Fibroblast of lung (primary cell): Measurements from ENCODE around the gene CDC42EP2. TPM values are rescaled to one million over a fixed set of nuclear protein-coding genes. Genes with fewer than 3 reads are reported as not detected.
A peak's percentile ranks its signal among the peaks of the same experiment; 100 is the strongest.

Experiments
- DNase-seq, 2 donors: peaks; one replicate each; pipeline versions ENCODE4 v3.0.0 to v3.0.0-alpha.2; 2010; ENCODE audit warnings: low read depth in 2 of 2
- H2AFZ ChIP-seq: 2 replicates; pipeline ENCODE4 v1.5.1; 2012; ENCODE audit warnings: low read length, control low read depth, inconsistent platforms
- H3K27ac ChIP-seq: 2 replicates; pipeline ENCODE4 v1.5.1; 2011; ENCODE audit warnings: low read length, control low read depth; ENCODE audit not compliant: insufficient read depth
- H3K27me3 ChIP-seq: 2 replicates; pipeline ENCODE4 v1.5.1; 2011; ENCODE audit warnings: mild to moderate bottlenecking, low read length; ENCODE audit not compliant: control insufficient read depth, insufficient read depth
- H3K36me3 ChIP-seq: 2 replicates; pipeline ENCODE4 v1.5.1; 2011; ENCODE audit warnings: low read length; ENCODE audit not compliant: control insufficient read depth, insufficient read depth
- H3K4me1 ChIP-seq: 2 replicates; pipeline ENCODE4 v1.5.1; 2011; ENCODE audit warnings: low read length; ENCODE audit not compliant: control insufficient read depth, insufficient read depth; ENCODE audit errors: extremely low read depth
- H3K4me2 ChIP-seq: 2 replicates; pipeline ENCODE4 v1.5.1; 2011; ENCODE audit warnings: low read length, control low read depth; ENCODE audit not compliant: insufficient read depth; ENCODE audit errors: extremely low read depth
- H3K4me3 ChIP-seq, 4 experiments: fragments of 200-600 bp in 1 of 4; sonication (generic) in 1 of 4; replicated peaks in 1 of 4; 2 replicates each; pipeline ENCODE4 v1.5.1; 2011 to 2016; ENCODE audit warnings: low read length in 4 of 4, low read depth in 3 of 4, mild to moderate bottlenecking in 3 of 4, control low read depth in 2 of 4, inconsistent platforms in 1 of 4, mixed read lengths in 1 of 4; ENCODE audit not compliant: insufficient read depth in 1 of 4; ENCODE audit errors: control extremely low read depth in 1 of 4
- H3K79me2 ChIP-seq: 2 replicates; pipeline ENCODE4 v1.5.1; 2012; ENCODE audit warnings: mild to moderate bottlenecking, low read length, inconsistent platforms; ENCODE audit not compliant: control insufficient read depth, insufficient read depth
- H3K9ac ChIP-seq: 2 replicates; pipeline ENCODE4 v1.5.1; 2011; ENCODE audit warnings: mild to moderate bottlenecking, low read length, control low read depth; ENCODE audit not compliant: insufficient read depth
- H3K9me3 ChIP-seq: 2 replicates; pipeline ENCODE4 v1.5.1; 2012; ENCODE audit warnings: low read depth, low read length; ENCODE audit not compliant: control insufficient read depth, insufficient read depth
- H4K20me1 ChIP-seq: 2 replicates; pipeline ENCODE4 v1.5.1; 2011; ENCODE audit warnings: low read length; ENCODE audit not compliant: control insufficient read depth, insufficient read depth; ENCODE audit errors: extremely low read depth
- EZH2 ChIP-seq: IDR thresholded peaks from 2 replicates; pipeline ENCODE4 v1.5.1; 2012; ENCODE audit warnings: low read length, control low read depth, mild to moderate bottlenecking; ENCODE audit errors: missing control alignments
- polyA plus RNA-seq, 2 donors: library from polyadenylated mRNA; depleted of rRNA in 1 of 2; stranded (reverse) in 1 of 2; unstranded in 1 of 2; fragments of >200 nt; gene quantifications; 2 replicates each; pipeline ENCODE4 v1.2.1, GENCODE V29; 2011 to 2012; ENCODE audit warnings: missing spikeins in 1 of 2
- total RNA-seq: library from RNA; depleted of rRNA; stranded (reverse); fragments of >200 nt; gene quantifications from 2 replicates; pipeline ENCODE4 v1.2.1, GENCODE V29; 2014
- TF ChIP-seq, protein P1 (sequence below), 2 donors: IDR thresholded peaks in 1 of 2; conservative IDR thresholded peaks in 1 of 2; 1 replicate in 1 of 2; 2 replicates in 1 of 2; pipeline ENCODE4 v1.5.1; 2011 to 2012; ENCODE audit warnings: low read length in 2 of 2, control low read depth in 1 of 2, inconsistent platforms in 1 of 2, low read depth in 1 of 2, mild to moderate bottlenecking in 1 of 2

The CDC42EP2 gene
- total and polyA plus RNA-seq, 2 donors (not counting 1 experiment from before 2014, with no cell fraction given): 25.6 to 48.4 TPM

DNA sequence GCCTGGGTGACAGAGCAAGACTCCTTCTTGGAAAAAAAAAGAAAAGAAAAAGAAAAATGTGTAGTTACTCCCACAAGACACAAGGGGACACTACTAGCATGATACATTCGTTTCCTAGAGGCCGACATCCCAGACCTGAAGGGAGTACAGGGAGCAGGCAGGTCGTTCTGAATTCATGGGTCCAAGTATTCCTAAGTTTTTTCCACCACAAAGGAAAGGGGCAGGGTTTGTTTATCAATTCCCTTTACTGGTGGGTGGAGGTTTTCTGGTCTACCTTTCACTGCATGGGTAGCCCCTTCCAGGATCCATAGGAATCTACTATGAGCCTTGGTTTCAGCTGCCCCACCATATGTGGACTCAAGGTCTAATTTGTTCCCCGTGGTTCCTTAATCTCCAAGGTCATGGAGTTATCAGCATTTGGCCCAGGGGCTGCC is 51.7 kb downstream of the CDC42EP2 start:
- no peak overlapping the region for H3K27ac ChIP-seq
- H3K79me2 ChIP-seq: no peaks in the 10 kb centered on the region
- no peaks in the 10 kb centered on the region for H3K4me1 ChIP-seq
- H4K20me1 ChIP-seq: no peaks in the 10 kb centered on the region
- no peak overlapping the region for H3K4me3 ChIP-seq
- H2AFZ ChIP-seq: no peak overlapping the region
- H3K36me3 ChIP-seq: no peaks in the 10 kb centered on the region
- H3K4me2 ChIP-seq: no peak overlapping the region
- peak; percentile 74 to 86 for DNase-seq
- H3K9me3 ChIP-seq: no peaks in the 10 kb centered on the region
- H3K9ac ChIP-seq: no peak overlapping the region
- H3K27me3 ChIP-seq: no peaks in the 10 kb centered on the region
- TF ChIP-seq EZH2: no peak
- TF ChIP-seq, protein P1, sequence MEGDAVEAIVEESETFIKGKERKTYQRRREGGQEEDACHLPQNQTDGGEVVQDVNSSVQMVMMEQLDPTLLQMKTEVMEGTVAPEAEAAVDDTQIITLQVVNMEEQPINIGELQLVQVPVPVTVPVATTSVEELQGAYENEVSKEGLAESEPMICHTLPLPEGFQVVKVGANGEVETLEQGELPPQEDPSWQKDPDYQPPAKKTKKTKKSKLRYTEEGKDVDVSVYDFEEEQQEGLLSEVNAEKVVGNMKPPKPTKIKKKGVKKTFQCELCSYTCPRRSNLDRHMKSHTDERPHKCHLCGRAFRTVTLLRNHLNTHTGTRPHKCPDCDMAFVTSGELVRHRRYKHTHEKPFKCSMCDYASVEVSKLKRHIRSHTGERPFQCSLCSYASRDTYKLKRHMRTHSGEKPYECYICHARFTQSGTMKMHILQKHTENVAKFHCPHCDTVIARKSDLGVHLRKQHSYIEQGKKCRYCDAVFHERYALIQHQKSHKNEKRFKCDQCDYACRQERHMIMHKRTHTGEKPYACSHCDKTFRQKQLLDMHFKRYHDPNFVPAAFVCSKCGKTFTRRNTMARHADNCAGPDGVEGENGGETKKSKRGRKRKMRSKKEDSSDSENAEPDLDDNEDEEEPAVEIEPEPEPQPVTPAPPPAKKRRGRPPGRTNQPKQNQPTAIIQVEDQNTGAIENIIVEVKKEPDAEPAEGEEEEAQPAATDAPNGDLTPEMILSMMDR (conservative IDR thresholded peaks at IDR 0.05 in 1 of 2, IDR thresholded peaks at IDR 0.05 in 1 of 2; ENCODE audit: low read depth in 1 of 2, low read length in 2 of 2): peak; percentile 65 to 76

DNA sequence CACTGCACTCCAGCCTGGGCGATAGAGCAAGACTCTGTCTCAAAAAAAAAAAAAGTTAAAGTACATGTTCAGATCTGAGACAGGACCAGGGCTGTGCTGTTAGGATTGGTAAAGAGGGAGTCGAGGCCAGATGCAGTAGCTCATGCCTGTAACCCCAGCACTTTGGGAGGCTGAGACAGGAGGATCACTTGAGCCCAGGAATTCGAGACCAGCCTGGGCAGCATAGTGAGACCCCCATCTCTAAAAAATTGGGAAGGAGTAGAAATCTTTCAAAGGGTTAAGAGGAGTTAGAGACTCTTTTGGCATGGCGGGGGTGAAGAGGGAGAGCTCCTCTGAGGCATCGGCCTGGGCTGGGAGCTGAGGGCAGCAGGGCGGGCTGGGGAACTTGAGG is 56.0 kb downstream of the CDC42EP2 start:
- no peaks in the 10 kb centered on the region for H3K9me3 ChIP-seq
- no peak for DNase-seq
- TF ChIP-seq, protein P1 (conservative IDR thresholded peaks at IDR 0.05 in 1 of 2, IDR thresholded peaks at IDR 0.05 in 1 of 2; ENCODE audit: low read depth in 1 of 2, low read length in 2 of 2): no peak
- TF ChIP-seq EZH2: no peak
- peak overlapping the region; percentile 37 for H3K27ac ChIP-seq
- H3K79me2 ChIP-seq: no peaks in the 10 kb centered on the region
- peak overlapping the region; percentile 8 for H3K4me2 ChIP-seq
- H4K20me1 ChIP-seq: no peaks in the 10 kb centered on the region
- no peaks in the 10 kb centered on the region for H3K4me1 ChIP-seq
- no peaks in the 10 kb centered on the region for H3K36me3 ChIP-seq
- H3K27me3 ChIP-seq: no peaks in the 10 kb centered on the region
- H3K4me3 ChIP-seq: no peak overlapping the region
- no peak overlapping the region for H3K9ac ChIP-seq
- no peak overlapping the region for H2AFZ ChIP-seq

Other genes starting within 250 kb of the CDC42EP2 start
- 0.26 and 3.0 TPM in 2 replicates for gene CDCA5, start 230.8 kb upstream of the CDC42EP2 start, total RNA-seq
- gene CDCA5, start 230.8 kb upstream of the CDC42EP2 start, polyA plus RNA-seq: 4.6 and 18.1 TPM in 2 replicates
- 31.1 and 36.0 TPM in 2 replicates for gene ZFPL1, start 230.6 kb upstream of the CDC42EP2 start, total RNA-seq
- gene ZFPL1, start 230.6 kb upstream of the CDC42EP2 start, polyA plus RNA-seq: 30.8 and 37.6 TPM in 2 replicates
- 144 and 171 TPM in 2 replicates for gene VPS51, start 218.7 kb upstream of the CDC42EP2 start, total RNA-seq
- gene VPS51, start 218.7 kb upstream of the CDC42EP2 start, polyA plus RNA-seq: 22.0 and 27.0 TPM in 2 replicates
- 30.0 and 89.5 TPM in 2 replicates for gene TM7SF2, start 203.0 kb upstream of the CDC42EP2 start, total RNA-seq
- gene TM7SF2, start 203.0 kb upstream of the CDC42EP2 start, polyA plus RNA-seq: 11.7 and 16.9 TPM in 2 replicates
- gene ZNHIT2, start 197.2 kb upstream of the CDC42EP2 start, total RNA-seq: 12.8 and 13.2 TPM in 2 replicates
- 1.4 and 1.7 TPM in 2 replicates for gene ZNHIT2, start 197.2 kb upstream of the CDC42EP2 start, polyA plus RNA-seq
- gene FAU, start 192.7 kb upstream of the CDC42EP2 start, total RNA-seq: 336 and 338 TPM in 2 replicates
- 256 and 290 TPM in 2 replicates for gene FAU, start 192.7 kb upstream of the CDC42EP2 start, polyA plus RNA-seq
- 46.2 and 70.8 TPM in 2 replicates for gene MRPL49, start 192.5 kb upstream of the CDC42EP2 start, total RNA-seq
- gene MRPL49, start 192.5 kb upstream of the CDC42EP2 start, polyA plus RNA-seq: 55.5 and 60.8 TPM in 2 replicates
- 13.6 and 15.5 TPM in 2 replicates for gene SYVN1, start 180.3 kb upstream of the CDC42EP2 start, total RNA-seq
- gene SYVN1, start 180.3 kb upstream of the CDC42EP2 start, polyA plus RNA-seq: 25.2 and 30.4 TPM in 2 replicates
- gene SPDYC, start 144.6 kb upstream of the CDC42EP2 start, total RNA-seq: not detected in 2 replicates
- gene SPDYC, start 144.6 kb upstream of the CDC42EP2 start, polyA plus RNA-seq: not detected in 2 replicates
- 58.0 and 94.5 TPM in 2 replicates for gene CAPN1, start 132.9 kb upstream of the CDC42EP2 start, total RNA-seq
- 70.3 and 111 TPM in 2 replicates for gene CAPN1, start 132.9 kb upstream of the CDC42EP2 start, polyA plus RNA-seq
- 1.0 and 2.8 TPM in 2 replicates for gene POLA2, start 52.9 kb upstream of the CDC42EP2 start, total RNA-seq
- 9.8 and 33.6 TPM in 2 replicates for gene POLA2, start 52.9 kb upstream of the CDC42EP2 start, polyA plus RNA-seq
- gene DPF2, start 19.0 kb downstream of the CDC42EP2 start, total RNA-seq: 37.5 and 42.9 TPM in 2 replicates
- 55.1 and 76.4 TPM in 2 replicates for gene DPF2, start 19.0 kb downstream of the CDC42EP2 start, polyA plus RNA-seq
- under 0.01 and 0.17 TPM in 2 replicates for gene TIGD3, start 39.9 kb downstream of the CDC42EP2 start, total RNA-seq
- gene TIGD3, start 39.9 kb downstream of the CDC42EP2 start, polyA plus RNA-seq: 0.03 TPM in 1 of 2 replicates, not detected in the other
- gene SLC25A45, start 67.8 kb downstream of the CDC42EP2 start, total RNA-seq: 1.0 and 1.5 TPM in 2 replicates
- gene SLC25A45, start 67.8 kb downstream of the CDC42EP2 start, polyA plus RNA-seq: 0.50 and 0.52 TPM in 2 replicates
- 14.9 and 17.5 TPM in 2 replicates for gene FRMD8, start 71.8 kb downstream of the CDC42EP2 start, total RNA-seq
- 13.7 and 15.3 TPM in 2 replicates for gene FRMD8, start 71.8 kb downstream of the CDC42EP2 start, polyA plus RNA-seq
- gene NEAT1, start 107.9 kb downstream of the CDC42EP2 start, total RNA-seq: 177 and 299 TPM in 2 replicates
- 40.6 and 40.9 TPM in 2 replicates for gene NEAT1, start 107.9 kb downstream of the CDC42EP2 start, polyA plus RNA-seq
- 14,068 and 21,991 TPM in 2 replicates for gene MALAT1, start 184.2 kb downstream of the CDC42EP2 start, total RNA-seq
- gene MALAT1, start 184.2 kb downstream of the CDC42EP2 start, polyA plus RNA-seq: 482 and 583 TPM in 2 replicates
- gene SCYL1, start 210.2 kb downstream of the CDC42EP2 start, total RNA-seq: 73.2 and 84.6 TPM in 2 replicates
- 58.2 and 62.3 TPM in 2 replicates for gene SCYL1, start 210.2 kb downstream of the CDC42EP2 start, polyA plus RNA-seq
- 37.3 and 39.0 TPM in 2 replicates for gene LTBP3, start 243.5 kb downstream of the CDC42EP2 start, total RNA-seq
- 40.4 and 47.2 TPM in 2 replicates for gene LTBP3, start 243.5 kb downstream of the CDC42EP2 start, polyA plus RNA-seq